Esophagus muscularis mucosa (tissue), 3 donors: ENCODE data around the gene PHF11.

Experiments
- POLR2A ChIP-seq: fragments of 450-650 bp; IDR thresholded peaks from one replicate; pipeline ENCODE4 v1.6.1; 2017; ENCODE audit warnings: antibody characterized with exemption, moderate library complexity, mild to moderate bottlenecking, low read depth
- TF ChIP-seq, protein P1 (sequence below), 3 experiments: fragments of 200-600 bp in 2 of 3; fragments of 450-650 bp in 1 of 3; sonication (generic) in 2 of 3; IDR thresholded peaks; one replicate each; pipeline ENCODE4 v1.5.1; 2017 to 2019; ENCODE audit warnings: antibody characterized with exemption in 3 of 3, mild to moderate bottlenecking in 2 of 3, moderate library complexity in 1 of 3

DNA sequence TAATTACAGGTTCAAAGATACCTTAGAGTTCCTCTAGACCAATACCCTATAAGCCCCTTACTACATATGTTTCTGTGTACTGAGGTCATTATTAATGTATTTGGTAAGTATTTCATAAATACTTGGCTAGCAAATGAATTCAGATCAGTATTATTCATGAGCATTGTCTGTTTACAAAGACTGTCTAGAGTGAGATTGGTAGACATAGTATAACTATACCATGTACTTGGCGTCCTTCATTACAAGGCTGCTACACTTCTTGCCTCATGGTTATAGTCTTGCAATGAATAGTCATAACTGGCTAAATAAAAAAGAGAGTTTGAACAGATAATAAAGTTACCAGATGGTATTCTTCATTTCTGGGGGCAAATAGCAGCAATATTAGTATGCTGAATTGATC, 39.6 kb upstream of the PHF11 start:
- TF ChIP-seq, protein P1, sequence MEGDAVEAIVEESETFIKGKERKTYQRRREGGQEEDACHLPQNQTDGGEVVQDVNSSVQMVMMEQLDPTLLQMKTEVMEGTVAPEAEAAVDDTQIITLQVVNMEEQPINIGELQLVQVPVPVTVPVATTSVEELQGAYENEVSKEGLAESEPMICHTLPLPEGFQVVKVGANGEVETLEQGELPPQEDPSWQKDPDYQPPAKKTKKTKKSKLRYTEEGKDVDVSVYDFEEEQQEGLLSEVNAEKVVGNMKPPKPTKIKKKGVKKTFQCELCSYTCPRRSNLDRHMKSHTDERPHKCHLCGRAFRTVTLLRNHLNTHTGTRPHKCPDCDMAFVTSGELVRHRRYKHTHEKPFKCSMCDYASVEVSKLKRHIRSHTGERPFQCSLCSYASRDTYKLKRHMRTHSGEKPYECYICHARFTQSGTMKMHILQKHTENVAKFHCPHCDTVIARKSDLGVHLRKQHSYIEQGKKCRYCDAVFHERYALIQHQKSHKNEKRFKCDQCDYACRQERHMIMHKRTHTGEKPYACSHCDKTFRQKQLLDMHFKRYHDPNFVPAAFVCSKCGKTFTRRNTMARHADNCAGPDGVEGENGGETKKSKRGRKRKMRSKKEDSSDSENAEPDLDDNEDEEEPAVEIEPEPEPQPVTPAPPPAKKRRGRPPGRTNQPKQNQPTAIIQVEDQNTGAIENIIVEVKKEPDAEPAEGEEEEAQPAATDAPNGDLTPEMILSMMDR (IDR thresholded peaks at IDR 0.05) = no peak
- no peak for TF ChIP-seq POLR2A
